HUES64 (cell line): Measurements from ENCODE around the gene TAP1.

Experiments used
- H3K27ac ChIP-seq: 2 replicates; pipeline ENCODE4 v1.7.0; 2013; ENCODE audit warnings: low read depth, low read length, inconsistent platforms
- H3K27me3 ChIP-seq: 2 replicates; pipeline ENCODE4 v1.6.1; 2013; ENCODE audit warnings: mild to moderate bottlenecking, low read length; ENCODE audit not compliant: insufficient read depth
- H3K36me3 ChIP-seq: 2 replicates; pipeline ENCODE4 v1.6.1; 2013; ENCODE audit warnings: mild to moderate bottlenecking, low read length; ENCODE audit not compliant: insufficient read depth
- H3K4me1 ChIP-seq: 2 replicates; pipeline ENCODE4 v1.6.1; 2013; ENCODE audit warnings: mild to moderate bottlenecking, low read length, moderate library complexity; ENCODE audit not compliant: insufficient read depth
- H3K4me3 ChIP-seq: 2 replicates; pipeline ENCODE4 v1.5.1; 2013; ENCODE audit warnings: mild to moderate bottlenecking, low read length, moderate library complexity
- H3K9ac ChIP-seq: 2 replicates; pipeline ENCODE4 v1.6.1; 2013; ENCODE audit warnings: mild to moderate bottlenecking, low read depth, low read length
- H3K9me3 ChIP-seq: 2 replicates; pipeline ENCODE4 v1.6.1; 2013; ENCODE audit warnings: low read depth, low read length; ENCODE audit not compliant: insufficient read depth
- WGBS: fragments of 150-250, 120-280 bp; methylation state at CpG from one replicate; pipeline ENCODE4 v1.1.7; 2013; ENCODE audit warnings: missing lambda C conversion rate; 5-methylcytosine and 5-hydroxymethylcytosine counted together

TAP1 gene

DNA sequence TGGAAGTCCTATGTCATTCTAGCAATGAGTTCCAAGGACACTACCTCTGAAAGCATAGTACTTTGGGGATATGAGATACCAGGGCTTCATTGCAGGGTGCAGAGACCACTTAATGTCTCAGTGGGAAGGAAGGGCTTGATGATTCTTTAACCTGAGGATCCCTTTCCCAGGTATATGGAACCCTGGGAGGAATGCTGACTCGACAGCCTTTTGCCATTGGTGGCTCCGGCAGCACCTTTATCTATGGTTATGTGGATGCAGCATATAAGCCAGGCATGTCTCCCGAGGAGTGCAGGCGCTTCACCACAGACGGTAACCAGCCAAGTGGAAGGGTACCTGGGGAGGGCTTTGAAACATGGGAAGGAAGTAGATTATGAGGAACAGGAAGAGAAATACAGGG, 4.7 kb upstream of the TAP1 start:
- Histone ChIP-seq H3K27ac (no peak overlapping the region), H3K4me3 (no peak overlapping the region), H3K9ac (no peak overlapping the region), H3K36me3 (no peaks in the 10 kb centered on the region), H3K9me3 (no peaks in the 10 kb centered on the region), H3K4me1 (peaks cover 3% of the 10 kb centered on the region; the same call in 1 of the 2 replicates), H3K27me3 (peaks cover 49% of the 10 kb centered on the region)
- 89% methylated on average over 5 of the region's 5 CpGs for WGBS

DNA sequence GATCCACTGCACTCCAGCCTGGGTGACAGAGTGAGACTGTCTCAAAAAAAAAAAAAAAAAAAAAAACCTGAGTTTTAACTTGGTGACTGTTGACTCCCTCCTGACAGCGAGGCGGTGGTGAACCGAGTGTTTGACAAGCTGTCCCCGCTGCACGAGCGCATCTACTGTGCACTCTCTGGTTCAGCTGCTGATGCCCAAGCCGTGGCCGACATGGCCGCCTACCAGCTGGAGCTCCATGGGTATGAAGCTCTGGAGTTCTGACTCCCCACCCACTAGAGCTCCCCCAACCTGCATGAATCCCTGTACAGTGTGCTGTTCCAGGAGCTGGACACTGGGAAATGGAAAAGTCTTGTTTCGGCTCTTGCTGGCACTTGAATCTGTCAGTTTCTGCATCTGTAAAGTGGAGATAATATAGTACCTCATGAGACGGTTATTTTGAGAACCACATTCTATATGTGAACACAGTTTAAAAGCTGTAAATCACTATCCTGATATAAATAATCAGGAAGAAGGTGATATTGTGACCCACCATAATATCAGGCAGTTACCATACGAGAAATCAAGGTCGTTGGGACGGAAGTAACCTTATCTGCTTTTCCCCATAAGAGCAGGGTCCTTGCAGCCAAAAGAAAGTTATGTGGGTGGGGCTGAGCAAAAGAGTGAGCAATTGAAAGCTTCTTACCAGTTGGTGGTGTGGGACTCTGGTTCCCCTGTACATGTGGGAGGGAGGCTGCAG, 3.8 kb upstream of the TAP1 start:
- peaks cover 58% of the 10 kb centered on the region for H3K27me3 ChIP-seq

GRCh38 chr6:32855467-32856174, 2.1 kb upstream of the TAP1 start:
- Histone ChIP-seq H3K36me3 (no peaks in the 10 kb centered on the region), H3K27ac (no peak overlapping the region), H3K9ac (no peak overlapping the region), H3K9me3 (no peaks in the 10 kb centered on the region), H3K27me3 (peaks cover 75% of the 10 kb centered on the region), H3K4me3 (no peak overlapping the region), H3K4me1 (no peaks in the 10 kb centered on the region; the same call in 1 of the 2 replicates)
- WGBS: 89% methylated on average over 8 of the region's 8 CpGs

More for the DNA sequence above, 3.8 kb upstream of the TAP1 start:
- WGBS: 91% methylated on average over 14 of the region's 14 CpGs
- H3K4me1 ChIP-seq: peaks cover 3% of the 10 kb centered on the region; the same call in 1 of the 2 replicates
- no peak overlapping the region for H3K4me3 ChIP-seq
- H3K9ac ChIP-seq: no peak overlapping the region
- H3K9me3 ChIP-seq: no peaks in the 10 kb centered on the region
- H3K27ac ChIP-seq: no peak overlapping the region
- H3K36me3 ChIP-seq: no peaks in the 10 kb centered on the region

GRCh38 chr6:32854376-32855178, 1.1 kb upstream of the TAP1 start:
- peak overlapping the region; percentile 80 for H3K4me3 ChIP-seq
- peaks cover 85% of the 10 kb centered on the region for H3K27me3 ChIP-seq
- 37% methylated on average over 24 of the region's 24 CpGs for WGBS
- no peak overlapping the region for H3K9ac ChIP-seq
- no peaks in the 10 kb centered on the region for H3K4me1 ChIP-seq
- H3K36me3 ChIP-seq: no peaks in the 10 kb centered on the region
- H3K9me3 ChIP-seq: no peaks in the 10 kb centered on the region
- H3K27ac ChIP-seq: no peak overlapping the region

DNA sequence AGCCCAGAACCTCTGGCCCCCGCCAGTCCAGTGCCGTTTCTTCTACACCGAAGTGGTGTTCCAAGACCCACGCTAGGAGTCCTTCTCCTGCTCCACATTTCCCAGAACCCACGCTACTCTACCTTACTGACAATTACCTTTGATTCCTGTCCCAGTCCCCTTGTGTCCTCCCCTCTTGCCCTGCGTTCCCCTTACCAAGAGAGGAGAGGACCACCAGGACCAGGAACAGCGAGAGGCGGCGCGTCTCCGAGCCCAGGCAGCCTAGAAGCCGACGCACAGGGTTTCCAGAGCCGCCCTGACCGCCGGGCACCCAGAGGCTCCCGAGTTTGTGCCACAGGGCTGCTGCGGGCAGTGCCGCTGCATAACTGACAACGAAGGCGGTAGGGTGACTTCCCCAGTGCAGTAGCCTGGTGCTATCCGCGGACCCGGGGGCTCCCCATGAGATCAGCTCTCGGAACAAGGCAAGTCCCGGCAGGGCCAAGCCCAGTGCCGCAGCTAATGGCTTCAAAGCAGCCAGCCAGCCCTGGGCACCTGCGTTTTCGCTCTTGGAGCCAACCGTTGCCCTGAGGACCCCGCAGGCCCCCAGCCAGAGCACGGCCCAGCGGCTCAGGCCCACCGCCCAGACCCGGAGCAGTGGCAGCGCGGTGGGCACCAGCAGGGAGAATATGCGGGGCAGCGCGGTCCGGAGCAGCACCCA, 512 bp downstream of the TAP1 start:
- H3K36me3 ChIP-seq: no peaks in the 10 kb centered on the region
- H3K27ac ChIP-seq: no peak overlapping the region
- H3K9me3 ChIP-seq: no peaks in the 10 kb centered on the region
- peaks cover 82% of the 10 kb centered on the region for H3K27me3 ChIP-seq
- H3K4me1 ChIP-seq: no peaks in the 10 kb centered on the region
- 3% methylated on average over 41 of the region's 41 CpGs for WGBS
- peak overlapping the region; percentile 80 for H3K4me3 ChIP-seq
- peak overlapping the region; percentile 27; the same call in 1 of the 2 replicates for H3K9ac ChIP-seq

DNA sequence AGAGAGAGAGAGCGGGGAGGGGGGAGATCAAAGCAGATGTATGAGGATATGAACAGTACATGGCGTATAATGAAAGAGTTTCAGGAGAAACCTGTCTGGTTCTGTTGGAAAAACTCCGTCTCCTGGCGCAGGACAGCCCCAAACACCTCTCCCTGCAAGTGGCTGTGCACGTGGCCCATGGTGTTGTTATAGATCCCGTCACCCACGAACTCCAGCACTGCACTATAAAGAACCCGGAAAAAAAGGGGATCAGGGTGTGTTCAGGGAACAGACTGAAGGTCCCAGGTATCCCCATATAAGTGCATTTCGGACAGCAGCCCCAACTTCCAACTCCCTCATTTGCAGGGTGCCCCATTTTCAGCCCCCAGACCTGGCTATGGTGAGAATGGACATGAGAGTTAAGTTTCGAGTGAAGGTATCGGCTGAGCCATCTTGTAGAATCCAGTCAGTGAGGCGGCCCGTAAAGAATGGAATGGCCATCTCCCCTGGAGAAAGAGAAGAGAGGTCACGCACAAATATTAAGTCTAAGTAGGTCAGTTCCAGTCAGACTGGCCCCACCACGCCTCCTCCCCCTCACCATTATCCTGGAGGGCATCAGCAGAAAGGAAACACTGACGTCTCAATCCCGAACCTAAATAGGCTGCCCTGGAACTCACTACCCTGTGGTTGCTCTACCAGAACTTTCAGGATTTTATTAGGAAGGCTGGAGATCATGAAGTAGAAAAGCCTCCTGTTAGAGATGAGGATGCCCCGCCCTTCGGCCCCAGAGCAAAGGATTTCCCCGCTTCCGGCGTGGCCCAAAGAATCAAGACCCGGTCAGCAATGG, 1.3 kb downstream of the TAP1 start:
- no peaks in the 10 kb centered on the region for H3K36me3 ChIP-seq
- H3K27ac ChIP-seq: no peak overlapping the region
- no peak overlapping the region for H3K9ac ChIP-seq
- H3K27me3 ChIP-seq: peaks cover 75% of the 10 kb centered on the region
- 66% methylated on average over 22 of the region's 23 CpGs for WGBS
- peak overlapping the region; percentile 80 for H3K4me3 ChIP-seq
- H3K9me3 ChIP-seq: no peaks in the 10 kb centered on the region
- no peaks in the 10 kb centered on the region for H3K4me1 ChIP-seq

DNA sequence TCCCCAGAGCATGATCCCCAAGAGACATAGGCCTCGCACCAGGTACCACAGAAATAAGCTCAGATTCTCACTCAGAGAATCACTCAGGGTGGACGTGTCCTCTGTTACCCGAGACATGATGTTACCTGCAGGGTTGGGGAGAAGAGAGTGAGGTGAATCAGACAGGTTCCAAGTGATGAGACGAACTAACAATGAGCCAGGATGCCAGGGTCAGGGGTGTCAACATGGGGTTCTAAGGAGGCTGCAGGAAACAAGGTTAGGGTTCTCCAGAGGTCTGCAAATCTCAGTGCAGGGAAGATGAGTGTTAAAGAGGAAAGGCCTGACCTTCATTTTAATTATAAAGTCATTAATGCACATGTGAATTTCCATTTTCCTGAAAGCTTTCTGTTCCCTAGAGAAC, 2.5 kb downstream of the TAP1 start:
- H3K36me3 ChIP-seq: no peaks in the 10 kb centered on the region
- H3K4me1 ChIP-seq: no peaks in the 10 kb centered on the region
- 90% methylated on average over 4 of the region's 4 CpGs for WGBS
- peaks cover 66% of the 10 kb centered on the region for H3K27me3 ChIP-seq
- no peaks in the 10 kb centered on the region for H3K9me3 ChIP-seq
- H3K9ac ChIP-seq: no peak overlapping the region
- H3K4me3 ChIP-seq: no peak overlapping the region
- H3K27ac ChIP-seq: no peak overlapping the region

DNA sequence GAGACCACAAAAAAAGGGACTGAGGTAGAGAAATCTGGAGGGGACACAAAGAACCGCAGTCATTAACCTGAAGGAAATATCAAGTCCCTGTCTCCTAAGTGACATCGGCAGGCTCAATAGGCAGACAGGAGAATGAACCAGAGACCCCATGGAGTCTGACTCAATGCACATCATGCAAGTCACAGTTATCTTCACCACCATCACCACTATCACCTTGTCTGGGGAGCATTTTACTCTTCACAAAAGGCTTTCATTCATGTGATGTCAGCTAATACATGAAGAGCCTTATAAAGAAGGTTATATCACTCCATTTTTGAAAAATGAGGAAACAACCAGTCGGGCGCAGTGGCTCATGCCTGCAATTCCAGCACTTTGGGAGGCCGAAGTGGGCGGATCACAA, 4.4 kb downstream of the TAP1 start:
- H3K9me3 ChIP-seq: no peaks in the 10 kb centered on the region
- H3K36me3 ChIP-seq: no peaks in the 10 kb centered on the region
- no peaks in the 10 kb centered on the region for H3K4me1 ChIP-seq
- peaks cover 62% of the 10 kb centered on the region for H3K27me3 ChIP-seq
- H3K4me3 ChIP-seq: no peak overlapping the region
- no peak overlapping the region for H3K27ac ChIP-seq
- no peak overlapping the region for H3K9ac ChIP-seq
- WGBS: 91% methylated on average over 6 of the region's 6 CpGs

DNA sequence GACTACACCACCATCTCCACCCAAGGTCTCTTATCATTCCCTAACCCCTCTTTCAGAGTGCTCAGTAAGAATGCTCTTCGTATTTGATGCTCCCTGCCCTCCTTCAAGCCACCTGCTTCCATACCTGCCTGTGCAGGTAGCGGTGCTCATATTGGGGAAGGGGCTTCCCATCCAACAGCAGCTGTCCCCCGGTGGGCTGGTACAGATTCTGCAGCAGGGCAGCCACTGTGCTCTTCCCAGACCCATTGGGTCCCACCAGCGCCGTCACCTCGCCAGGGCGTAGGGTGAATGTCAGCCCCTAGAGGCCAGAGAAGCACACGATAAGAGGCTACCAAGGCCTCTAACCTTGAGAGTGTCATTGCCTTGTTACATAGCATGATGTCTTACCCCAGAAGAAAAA, 5.7 kb downstream of the TAP1 start:
- Histone ChIP-seq H3K27me3 (peaks cover 63% of the 10 kb centered on the region), H3K9me3 (no peaks in the 10 kb centered on the region), H3K4me1 (peaks cover 3% of the 10 kb centered on the region; the same call in 1 of the 2 replicates), H3K36me3 (no peaks in the 10 kb centered on the region), H3K4me3 (no peak overlapping the region), H3K9ac (no peak overlapping the region), H3K27ac (no peak overlapping the region)
- WGBS: 86% methylated on average over 8 of the region's 8 CpGs

DNA sequence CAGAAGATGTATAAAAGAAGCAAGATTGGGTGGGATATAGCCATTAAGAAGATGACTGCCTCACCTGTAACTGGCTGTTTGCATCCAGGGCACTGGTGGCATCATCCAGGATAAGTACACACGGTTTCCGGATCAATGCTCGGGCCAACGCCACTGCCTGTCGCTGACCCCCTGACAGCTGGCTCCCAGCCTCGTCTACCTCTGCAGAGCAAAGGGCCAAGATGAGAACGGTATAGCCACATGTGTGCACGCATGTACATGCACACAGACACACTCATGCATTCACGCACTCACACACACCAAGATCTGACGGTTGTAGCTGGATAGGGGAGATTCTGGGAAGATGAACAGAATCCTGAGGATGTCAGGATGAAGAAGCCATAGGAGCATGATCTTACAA, 6.5 kb downstream of the TAP1 start:
- no peak overlapping the region for H3K4me3 ChIP-seq
- H3K9me3 ChIP-seq: no peaks in the 10 kb centered on the region
- H3K4me1 ChIP-seq: peaks cover 3% of the 10 kb centered on the region; the same call in 1 of the 2 replicates
- no peaks in the 10 kb centered on the region for H3K36me3 ChIP-seq
- no peak overlapping the region for H3K9ac ChIP-seq
- H3K27me3 ChIP-seq: peaks cover 63% of the 10 kb centered on the region
- WGBS: 90% methylated on average over 9 of the region's 10 CpGs
- H3K27ac ChIP-seq: no peak overlapping the region
